Neutrophil (primary cell): ENCODE measurements around the gene MRPL28.

Experiments used
- H3K27ac ChIP-seq: fragments of 200-600 bp; sonication (generic); 2 replicates; pipeline ENCODE4 v1.5.1; 2016; ENCODE audit warnings: mild to moderate bottlenecking, moderate library complexity
- H3K27me3 ChIP-seq: fragments of 200-600 bp; sonication (generic); 2 replicates; pipeline ENCODE4 v1.6.0; 2016; ENCODE audit warnings: mild to moderate bottlenecking
- H3K36me3 ChIP-seq: fragments of 200-600 bp; sonication (generic); 2 replicates; pipeline ENCODE4 v1.5.1; 2017
- H3K4me1 ChIP-seq, 2 experiments: fragments of 200-600 bp in 1 of 2; sonication (generic) in 1 of 2; 1 replicate in 1 of 2; 2 replicates in 1 of 2; pipeline versions ENCODE4 v1.5.1 to v1.6.1; 2013 to 2016; ENCODE audit warnings: low read depth in 1 of 2, low read length in 1 of 2, mild to moderate bottlenecking in 1 of 2, moderate library complexity in 1 of 2; ENCODE audit not compliant: control insufficient read depth in 1 of 2, insufficient read depth in 1 of 2
- H3K4me3 ChIP-seq, 2 experiments: fragments of 200-600 bp in 1 of 2; sonication (generic) in 1 of 2; 1 replicate in 1 of 2; 2 replicates in 1 of 2; pipeline ENCODE4 v1.5.1; 2013 to 2016; ENCODE audit warnings: low read depth in 1 of 2, low read length in 1 of 2, mild to moderate bottlenecking in 1 of 2, moderate library complexity in 1 of 2
- H3K9me3 ChIP-seq: fragments of 200-600 bp; sonication (generic); 2 replicates; pipeline ENCODE4 v1.5.1; 2016
- CTCF ChIP-seq: fragments of 200-600 bp; sonication (generic); IDR thresholded peaks from 2 replicates; pipeline ENCODE4 v1.5.1; 2016; ENCODE audit warnings: antibody characterized with exemption

The MRPL28 gene

DNA sequence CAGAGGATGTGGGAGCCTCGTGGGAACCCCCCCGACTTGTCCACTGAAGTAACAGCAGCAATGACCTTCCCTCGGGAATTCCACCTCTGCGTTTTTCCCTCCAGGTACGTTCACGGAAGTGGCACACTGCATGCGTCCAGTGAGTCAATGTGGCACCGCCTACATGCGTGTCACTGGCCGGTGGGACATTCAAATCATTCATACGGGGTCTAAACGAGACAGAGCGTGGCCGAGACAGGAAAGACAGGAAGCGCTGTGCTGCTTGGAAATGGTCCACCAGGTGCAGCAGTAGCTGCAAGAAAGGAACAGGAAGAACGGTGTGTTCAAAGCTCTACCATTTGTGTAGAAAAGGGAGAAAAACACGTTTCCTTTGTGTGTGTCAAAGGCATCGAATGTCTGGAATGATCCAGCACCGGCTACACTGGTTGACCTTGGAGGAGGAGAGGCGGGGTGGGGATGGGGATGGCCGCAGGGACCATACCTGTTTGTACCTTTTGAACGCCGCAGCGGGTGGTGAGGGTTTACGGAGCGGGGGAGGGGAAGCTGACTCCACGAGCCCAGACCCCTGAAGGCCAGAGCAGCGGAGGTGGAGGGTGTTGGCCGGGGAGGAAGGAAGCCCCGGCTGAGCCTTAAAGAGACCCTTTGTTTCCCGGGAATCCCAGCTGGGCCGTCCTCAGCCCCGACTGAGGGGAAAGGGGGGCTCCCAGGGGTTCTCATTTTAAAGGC is 13.2 kb upstream of the MRPL28 start:
- Histone ChIP-seq H3K9me3 (no peaks in the 10 kb centered on the region), H3K27ac (peak overlapping the region; percentile 97), H3K27me3 (no peaks in the 10 kb centered on the region), H3K4me1 (peaks cover 53 to 57% of the 10 kb centered on the region in 2 experiments), H3K36me3 (no peaks in the 10 kb centered on the region), H3K4me3 (peak overlapping the region; percentile 80 to 84)
- TF ChIP-seq CTCF, result no peak

DNA sequence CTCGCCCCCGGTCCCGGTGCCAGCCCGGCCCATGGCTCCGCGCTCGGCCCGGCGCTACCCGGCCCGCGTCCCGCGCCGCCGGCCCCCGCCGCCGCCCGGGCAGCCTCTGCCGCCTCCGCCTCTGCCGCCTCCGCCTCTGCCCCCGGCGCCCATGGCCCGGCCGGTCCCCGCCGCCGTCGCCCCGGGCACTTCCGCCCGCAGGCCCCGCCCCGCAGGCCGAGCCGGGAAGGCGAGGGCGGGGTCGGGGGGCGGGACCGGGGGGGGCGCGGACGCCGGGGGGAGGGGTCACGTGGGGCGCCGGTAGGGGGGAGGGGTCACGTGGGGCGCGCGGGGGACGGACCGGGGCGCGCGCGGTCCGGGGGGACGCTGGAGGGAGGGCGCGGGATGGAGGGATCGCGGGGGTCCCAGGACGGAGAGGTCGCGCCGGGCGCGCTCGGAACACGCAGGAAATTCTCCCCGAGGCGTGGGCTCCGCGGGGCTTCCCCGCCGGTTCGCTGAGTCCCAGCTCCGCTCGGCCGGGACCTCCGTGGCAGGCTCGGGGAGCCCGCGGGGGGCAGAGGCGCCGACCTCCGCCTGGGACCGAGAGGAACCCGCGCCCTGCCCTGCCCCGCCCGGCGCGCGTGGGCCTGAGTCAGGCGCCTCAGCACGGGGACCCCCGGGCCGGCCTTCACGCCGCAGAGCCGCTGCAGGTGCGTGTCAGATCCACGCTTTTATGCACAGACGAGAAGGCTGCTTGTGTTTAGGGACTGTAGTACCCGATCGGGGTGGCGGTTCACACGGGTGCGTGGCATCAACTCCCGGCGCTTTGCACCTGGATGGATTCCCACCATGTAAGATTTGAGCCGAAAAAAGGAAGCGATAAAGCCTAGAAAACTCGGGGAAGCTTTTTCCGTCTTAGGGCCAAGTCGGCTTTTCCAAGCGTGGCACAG is 11.7 kb upstream of the MRPL28 start, which contains the start of gene PGAP6:
PGAP6 (minus strand) TSS at position 190 of the 929 bp plus-strand sequence; CDS start at position 33, 157 bp downstream.
- TF ChIP-seq CTCF, result no peak
- Histone ChIP-seq H3K27ac (peak within 1 kb of the TSS; percentile 97), H3K4me3 (peak within 1 kb of the TSS; percentile 80 to 84)

DNA sequence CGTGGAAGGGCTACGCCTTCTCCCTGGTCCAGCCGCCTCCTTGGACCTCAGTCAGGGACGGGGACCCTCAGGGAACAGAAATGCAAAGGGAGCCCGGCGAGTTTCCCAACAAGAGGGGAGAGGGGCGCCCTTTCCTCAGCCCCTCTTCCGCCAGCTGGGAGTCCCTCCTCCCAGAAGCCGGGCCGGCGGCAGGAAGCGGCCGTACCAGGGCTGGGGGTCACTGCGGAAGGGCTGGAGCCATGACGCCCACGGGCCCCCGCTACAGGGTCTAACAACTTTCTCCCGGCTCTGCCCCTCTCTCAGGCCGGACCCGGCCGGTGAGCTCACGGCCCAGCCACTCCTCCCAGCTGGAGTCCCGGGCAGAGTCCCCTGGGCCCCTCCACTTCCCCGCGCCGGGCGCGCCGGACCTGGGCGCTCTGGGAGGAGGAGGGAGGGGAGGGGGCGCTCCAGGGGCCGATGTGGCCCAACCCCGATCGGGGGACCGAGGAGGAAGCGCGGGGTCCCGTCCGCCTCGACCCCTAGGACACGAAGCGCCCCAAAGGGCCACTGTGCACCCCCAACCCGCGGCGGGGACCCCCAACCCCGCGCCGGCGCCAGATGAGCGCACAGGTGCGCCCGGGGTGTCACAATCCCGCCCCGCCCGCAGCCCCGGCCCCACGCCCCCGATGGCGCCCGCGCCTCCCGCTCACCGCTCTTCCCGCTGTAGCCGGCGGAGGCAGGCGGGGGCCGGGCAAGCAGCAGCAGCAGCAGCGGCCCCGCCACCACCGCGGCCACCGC is 10.9 kb upstream of the MRPL28 start:
- no peak for TF ChIP-seq CTCF
- H3K27me3 ChIP-seq, result no peaks in the 10 kb centered on the region
- peak overlapping the region; percentile 97 for H3K27ac ChIP-seq
- peak overlapping the region; percentile 78 to 80 for H3K4me3 ChIP-seq
- H3K4me1 ChIP-seq, result peaks cover 53 to 54% of the 10 kb centered on the region in 2 experiments
- H3K9me3 ChIP-seq, result no peaks in the 10 kb centered on the region
- peaks cover 17% of the 10 kb centered on the region for H3K36me3 ChIP-seq

More for the DNA sequence above, 11.7 kb upstream of the MRPL28 start, which contains the start of gene PGAP6:
- H3K36me3 ChIP-seq, result peaks cover 9% of the 10 kb centered on the region
- H3K27me3 ChIP-seq, result no peaks in the 10 kb centered on the region
- H3K4me1 ChIP-seq, result peaks cover 53 to 57% of the 10 kb centered on the region in 2 experiments
- no peaks in the 10 kb centered on the region for H3K9me3 ChIP-seq

GRCh38 chr16:380762-381011 is 10.3 kb upstream of the MRPL28 start:
- peak overlapping the region; percentile 78 to 80 for H3K4me3 ChIP-seq
- peaks cover 23% of the 10 kb centered on the region for H3K36me3 ChIP-seq
- peak overlapping the region; percentile 97 for H3K27ac ChIP-seq
- no peak for TF ChIP-seq CTCF
- peaks cover 53% of the 10 kb centered on the region in 2 experiments for H3K4me1 ChIP-seq
- no peaks in the 10 kb centered on the region for H3K27me3 ChIP-seq
- H3K9me3 ChIP-seq, result no peaks in the 10 kb centered on the region

GRCh38 chr16:379961-380761 is 9.8 kb upstream of the MRPL28 start:
- H3K4me3 ChIP-seq, result peak overlapping the region; percentile 78 to 80
- no peaks in the 10 kb centered on the region for H3K9me3 ChIP-seq
- peak overlapping the region; percentile 97 for H3K27ac ChIP-seq
- peaks cover 52% of the 10 kb centered on the region in 2 experiments for H3K4me1 ChIP-seq
- no peak for TF ChIP-seq CTCF
- no peaks in the 10 kb centered on the region for H3K27me3 ChIP-seq
- H3K36me3 ChIP-seq, result peaks cover 28% of the 10 kb centered on the region
